PC-3 (cell line): Measurements from ENCODE around the gene CRTC1. TPM values are rescaled to one million over a fixed set of nuclear protein-coding genes. Genes with fewer than 3 reads are reported as not detected.

Source experiments
- ATAC-seq: fragments of 200-7000 bp; cut with Tn5 transposase; 2 replicates; pipeline ENCODE4 v1.9.1; 2020; ENCODE audit warnings: mild to moderate bottlenecking, moderate library complexity
- BruUV-seq: library from RNA; stranded (reverse); fragments of 400-500 nt; replicated peaks from 2 replicates; lab custom pipeline; 2021; lab: Mats Ljungman, UMichigan
- CTCF ChIA-PET: fragments of 300-600 bp; sonication (Branson Sonifier 250); formaldehyde crosslinking; loops from one replicate; lab custom pipeline; 2022; ENCODE audit warnings: antibody characterized with exemption; lab: Charles Lee
- POLR2A ChIA-PET: fragments of 300-600 bp; sonication (Branson Sonifier 250); formaldehyde crosslinking; loops from one replicate; lab custom pipeline; 2022; ENCODE audit warnings: antibody characterized with exemption; ENCODE audit not compliant: unreplicated experiment; lab: Charles Lee
- DNase-seq: peaks from one replicate; pipeline ENCODE4 v3.0.0-alpha.2; 2015
- H2AFZ ChIP-seq: fragments of 300-600 bp; sonication (generic); 2 replicates; pipeline ENCODE4 v1.6.0; 2016; ENCODE audit warnings: antibody characterized with exemption, low read length
- H3F3A ChIP-seq: fragments of 300-600 bp; sonication (generic); one replicate; pipeline ENCODE4 v1.6.0; 2017; ENCODE audit warnings: antibody characterized with exemption, low read length, control low read depth, mild to moderate bottlenecking; ENCODE audit not compliant: unreplicated experiment
- H3K27ac ChIP-seq: fragments of 300-600 bp; sonication (generic); 2 replicates; pipeline ENCODE4 v1.5.1; 2016; ENCODE audit warnings: mild to moderate bottlenecking, low read length
- H3K27me3 ChIP-seq: fragments of 300-600 bp; sonication (generic); 2 replicates; pipeline ENCODE4 v1.6.1; 2016; ENCODE audit warnings: low read length, mixed read lengths
- H3K36me3 ChIP-seq: fragments of 300-600 bp; sonication (generic); 2 replicates; pipeline ENCODE4 v1.6.1; 2016; ENCODE audit warnings: low read depth, mixed run types, low read length, mixed read lengths
- H3K4me1 ChIP-seq: fragments of 300-600 bp; sonication (generic); 2 replicates; pipeline ENCODE4 v1.5.1; 2016; ENCODE audit warnings: low read length; ENCODE audit not compliant: insufficient read depth
- H3K4me2 ChIP-seq: fragments of 300-600 bp; sonication (generic); 2 replicates; pipeline ENCODE4 v1.6.0; 2016; ENCODE audit warnings: low read length
- H3K4me3 ChIP-seq: fragments of 300-600 bp; sonication (generic); 2 replicates; pipeline ENCODE4 v1.5.1; 2016; ENCODE audit warnings: mild to moderate bottlenecking, low read length, mixed read lengths
- H3K79me2 ChIP-seq: fragments of 300-600 bp; sonication (generic); 2 replicates; pipeline ENCODE4 v1.6.1; 2017; ENCODE audit warnings: low read length, mixed read lengths
- H3K9ac ChIP-seq: fragments of 300-600 bp; sonication (generic); 2 replicates; pipeline ENCODE4 v1.6.0; 2016; ENCODE audit warnings: mild to moderate bottlenecking, low read length
- H3K9me2 ChIP-seq: fragments of 300-600 bp; sonication (generic); replicated peaks from 2 replicates; pipeline ENCODE4 v1.6.1; 2016; ENCODE audit warnings: mixed run types, low read length, mixed read lengths
- H3K9me3 ChIP-seq: fragments of 300-600 bp; sonication (generic); 2 replicates; pipeline ENCODE4 v1.6.1; 2016; ENCODE audit warnings: low read length, mixed read lengths
- H4K20me1 ChIP-seq: fragments of 300-600 bp; sonication (generic); 2 replicates; pipeline ENCODE4 v1.6.1; 2016; ENCODE audit warnings: low read length, mixed read lengths
- CTCF ChIP-seq: fragments of 300-600 bp; sonication (generic); conservative IDR thresholded peaks from 2 replicates; pipeline ENCODE4 v1.5.1; 2017; ENCODE audit warnings: antibody characterized with exemption, low read depth, mild to moderate bottlenecking, low read length
- EZH2 ChIP-seq: fragments of 300-600 bp; sonication (generic); IDR thresholded peaks from one replicate; pipeline ENCODE4 v1.6.1; 2017; ENCODE audit warnings: antibody characterized with exemption, mild to moderate bottlenecking, low read length; ENCODE audit not compliant: unreplicated experiment
- EZH2phosphoT487 ChIP-seq: fragments of 300-600 bp; sonication (generic); IDR thresholded peaks from 2 replicates; pipeline ENCODE4 v1.6.1; 2018; ENCODE audit warnings: mild to moderate bottlenecking, antibody characterized with exemption, low read length, borderline replicate concordance
- intact Hi-C: fragments of 100-400 bp; cut with micrococcal nuclease; formaldehyde crosslinking; loops from 2 replicates; pipeline ENCODE4 v1.9.0; 2023
- total RNA-seq: library from RNA; depleted of rRNA; stranded (reverse); fragments of >200 nt; gene quantifications from 2 replicates; pipeline ENCODE4 v1.2.3, GENCODE V29; 2014

The CRTC1 gene
- total RNA-seq, 1 experiment from 2014 or later: 6.7 TPM

GRCh38 chr19:18666317-18666716 is 17.2 kb upstream of the CRTC1 start:
- Histone ChIP-seq H3F3A (no peaks in the 10 kb centered on the region), H2AFZ (no peak overlapping the region), H3K4me3 (no peak overlapping the region), H3K4me2 (no peak overlapping the region), H3K9me3 (no peaks in the 10 kb centered on the region), H3K36me3 (no peaks in the 10 kb centered on the region), H3K27ac (no peak overlapping the region), H3K4me1 (no peaks in the 10 kb centered on the region), H3K9me2 (no peaks in the 10 kb centered on the region), H4K20me1 (no peaks in the 10 kb centered on the region), H3K27me3 (no peaks in the 10 kb centered on the region), H3K9ac (no peak overlapping the region), H3K79me2 (no peaks in the 10 kb centered on the region)
- intact Hi-C loops: no loop called here
- BruUV-seq: no TSS peak
- DNase-seq (no peak), ATAC-seq (no peak)
- CTCF ChIA-PET: no interaction called here
- POLR2A ChIA-PET: no interaction called here
- TF ChIP-seq EZH2 (no peak), EZH2phosphoT487 (no peak), CTCF (no peak)

- Histone ChIP-seq H3K36me3 (no peaks in the 10 kb centered on the region), H2AFZ (no peak overlapping the region), H3K4me1 (no peaks in the 10 kb centered on the region), H3K9ac (no peak overlapping the region), H4K20me1 (no peaks in the 10 kb centered on the region), H3K4me3 (no peak overlapping the region), H3K4me2 (no peak overlapping the region), H3K27me3 (no peaks in the 10 kb centered on the region), H3F3A (no peaks in the 10 kb centered on the region), H3K79me2 (no peaks in the 10 kb centered on the region), H3K9me2 (no peaks in the 10 kb centered on the region), H3K9me3 (no peaks in the 10 kb centered on the region), H3K27ac (no peak overlapping the region)
- DNase-seq (no peak), ATAC-seq (no peak)
- POLR2A ChIA-PET: no interaction called here
- no TSS peak for BruUV-seq
- no peak for TF ChIP-seq EZH2phosphoT487
- no peak for TF ChIP-seq EZH2
- TF ChIP-seq CTCF: no peak
- intact Hi-C loops: no loop called here
- CTCF ChIA-PET: no interaction called here
Measured at GRCh38 chr19:18666784-18667183, 16.7 kb upstream of the CRTC1 start.

- H4K20me1 ChIP-seq: no peaks in the 10 kb centered on the region
- DNase-seq (no peak), ATAC-seq (no peak)
- no peak overlapping the region for H3K4me2 ChIP-seq
- no peaks in the 10 kb centered on the region for H3K9me3 ChIP-seq
- BruUV-seq: no TSS peak
- no peaks in the 10 kb centered on the region for H3K4me1 ChIP-seq
- CTCF ChIA-PET: no interaction called here
- H3K4me3 ChIP-seq: no peak overlapping the region
- POLR2A ChIA-PET: no interaction called here
- H3K9me2 ChIP-seq: no peaks in the 10 kb centered on the region
- H2AFZ ChIP-seq: no peak overlapping the region
- H3K27ac ChIP-seq: no peak overlapping the region
- H3K27me3 ChIP-seq: no peaks in the 10 kb centered on the region
- H3F3A ChIP-seq: no peaks in the 10 kb centered on the region
- no peak for TF ChIP-seq EZH2
- TF ChIP-seq CTCF: no peak
- TF ChIP-seq EZH2phosphoT487: no peak
- no peaks in the 10 kb centered on the region for H3K79me2 ChIP-seq
- intact Hi-C loops: no loop called here
- no peak overlapping the region for H3K9ac ChIP-seq
- no peaks in the 10 kb centered on the region for H3K36me3 ChIP-seq
Measured at GRCh38 chr19:18667531-18668251, 15.8 kb upstream of the CRTC1 start.
